ENCODE measurements around the gene TBC1D23. TPM values are rescaled to one million over a fixed set of nuclear protein-coding genes. Genes with fewer than 3 reads are reported as not detected.
"Not testable (repeated sequence)": the region's sequence is repeated elsewhere in the genome, so short reads cannot be mapped to it uniquely, and the experiment has no call there.

Gene TBC1D23
- total RNA-seq, 4 donors from 2014 or later: 25.7 to 36.6 (median 34.6) TPM

DNA sequence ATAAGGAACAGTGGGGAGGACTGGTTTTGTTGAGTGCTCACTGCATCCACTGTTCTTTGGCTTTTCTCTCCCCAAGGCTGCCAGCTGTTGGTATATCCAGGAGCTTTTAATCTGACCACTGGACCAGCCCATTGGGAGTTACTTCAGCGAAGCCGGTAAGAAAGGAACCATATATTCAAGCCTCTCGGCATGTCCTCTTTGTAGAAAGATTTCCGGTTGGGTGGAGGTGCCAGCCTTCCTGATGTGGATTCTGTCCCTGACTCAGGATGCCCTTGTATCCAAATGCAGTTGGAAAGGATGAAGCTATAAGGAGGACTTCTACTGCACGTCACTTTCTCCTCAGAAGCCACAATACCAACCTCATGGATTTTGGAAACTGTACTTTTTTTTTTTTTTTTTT is 87.9 kb downstream of the TBC1D23 start:
- DNase-seq (ENCODE audit: low spot score in 2 of 2): no peak
- H3K36me3 ChIP-seq: peaks cover 75% of the 10 kb centered on the region
- H3K4me1 ChIP-seq: no peaks in the 10 kb centered on the region
- no peaks in the 10 kb centered on the region for H3K9me3 ChIP-seq
- 94% methylated on average over 5 of the region's 5 CpGs for WGBS
- H3K27ac ChIP-seq: no peak overlapping the region
- no peaks in the 10 kb centered on the region for H3K27me3 ChIP-seq
- H3K4me3 ChIP-seq: no peak overlapping the region
- TF ChIP-seq POLR2A (IDR thresholded peaks at IDR 0.05) (no peak), POLR2AphosphoS5 (IDR thresholded peaks at IDR 0.05) (no peak), EP300 (IDR thresholded peaks at IDR 0.05) (no peak)
- TF ChIP-seq, protein P1, sequence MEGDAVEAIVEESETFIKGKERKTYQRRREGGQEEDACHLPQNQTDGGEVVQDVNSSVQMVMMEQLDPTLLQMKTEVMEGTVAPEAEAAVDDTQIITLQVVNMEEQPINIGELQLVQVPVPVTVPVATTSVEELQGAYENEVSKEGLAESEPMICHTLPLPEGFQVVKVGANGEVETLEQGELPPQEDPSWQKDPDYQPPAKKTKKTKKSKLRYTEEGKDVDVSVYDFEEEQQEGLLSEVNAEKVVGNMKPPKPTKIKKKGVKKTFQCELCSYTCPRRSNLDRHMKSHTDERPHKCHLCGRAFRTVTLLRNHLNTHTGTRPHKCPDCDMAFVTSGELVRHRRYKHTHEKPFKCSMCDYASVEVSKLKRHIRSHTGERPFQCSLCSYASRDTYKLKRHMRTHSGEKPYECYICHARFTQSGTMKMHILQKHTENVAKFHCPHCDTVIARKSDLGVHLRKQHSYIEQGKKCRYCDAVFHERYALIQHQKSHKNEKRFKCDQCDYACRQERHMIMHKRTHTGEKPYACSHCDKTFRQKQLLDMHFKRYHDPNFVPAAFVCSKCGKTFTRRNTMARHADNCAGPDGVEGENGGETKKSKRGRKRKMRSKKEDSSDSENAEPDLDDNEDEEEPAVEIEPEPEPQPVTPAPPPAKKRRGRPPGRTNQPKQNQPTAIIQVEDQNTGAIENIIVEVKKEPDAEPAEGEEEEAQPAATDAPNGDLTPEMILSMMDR (IDR thresholded peaks at IDR 0.05): no peak

DNA sequence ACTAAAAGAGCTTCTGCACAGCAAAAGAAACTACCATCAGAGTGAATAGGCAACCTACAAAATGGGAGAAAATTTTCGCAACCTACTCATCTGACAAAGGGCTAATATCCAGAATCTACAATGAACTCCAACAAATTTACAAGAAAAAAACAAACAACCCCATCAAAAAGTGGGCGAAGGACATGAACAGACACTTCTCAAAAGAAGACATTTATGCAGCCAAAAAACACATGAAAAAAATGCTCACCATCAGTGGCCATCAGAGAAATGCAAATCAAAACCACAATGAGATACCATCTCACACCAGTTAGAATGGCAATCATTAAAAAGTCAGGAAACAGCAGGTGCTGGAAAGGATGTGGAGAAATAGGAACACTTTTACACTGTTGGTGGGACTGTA is 91.0 kb downstream of the TBC1D23 start:
- H3K36me3 ChIP-seq: peaks cover 75% of the 10 kb centered on the region
- not testable (repeated sequence) for H3K4me1 ChIP-seq
- 100% methylated on average over 2 of the region's 2 CpGs for WGBS

DNA sequence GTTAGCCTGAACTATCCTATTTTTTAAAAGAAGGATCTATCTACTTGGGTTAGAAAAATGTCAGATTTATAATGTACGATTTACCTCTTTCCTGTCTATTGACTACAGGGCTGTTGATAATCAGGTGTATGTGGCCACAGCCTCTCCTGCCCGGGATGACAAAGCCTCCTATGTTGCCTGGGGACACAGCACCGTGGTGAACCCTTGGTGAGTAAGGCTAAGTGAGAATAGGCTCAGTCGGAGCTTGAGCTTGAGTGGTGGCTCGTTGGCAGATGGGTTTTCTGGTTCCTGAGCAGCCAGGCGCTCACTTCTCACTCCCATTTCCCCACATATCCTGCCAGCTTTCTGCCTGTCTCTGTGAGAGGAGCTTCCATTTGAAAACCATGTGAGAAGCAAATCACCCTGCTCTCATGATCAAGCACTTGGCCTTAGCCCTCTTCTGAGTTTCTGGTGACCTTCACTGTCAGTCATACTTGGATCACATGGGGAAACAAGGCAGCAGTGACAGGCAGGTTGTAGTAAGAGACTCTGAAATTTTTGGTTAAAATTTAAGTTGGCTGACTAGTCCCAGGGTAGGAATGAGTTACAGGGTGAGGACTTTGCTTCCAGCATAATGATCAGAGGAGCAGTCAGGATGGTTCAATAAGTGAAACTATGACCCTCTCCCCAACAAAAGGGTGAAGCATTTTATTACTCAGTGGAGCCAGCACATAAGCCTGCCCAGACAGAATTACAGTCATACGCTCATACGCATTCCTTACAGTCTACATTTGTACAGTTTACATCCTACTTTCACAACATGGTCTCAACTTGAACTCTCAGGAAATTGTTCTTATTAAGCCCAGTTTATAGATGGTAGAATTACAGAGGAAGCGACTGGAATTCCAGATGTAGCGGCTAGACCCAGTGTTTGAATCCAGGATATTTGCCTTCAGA is 91.8 kb downstream of the TBC1D23 start:
- TF ChIP-seq EP300 (IDR thresholded peaks at IDR 0.05) (no peak), POLR2A (IDR thresholded peaks at IDR 0.05) (no peak), POLR2AphosphoS5 (IDR thresholded peaks at IDR 0.05) (no peak)
- TF ChIP-seq, protein P1 (IDR thresholded peaks at IDR 0.05): no peak
- Histone ChIP-seq H3K4me3 (no peak overlapping the region), H3K9me3 (no peaks in the 10 kb centered on the region), H3K27me3 (no peaks in the 10 kb centered on the region), H3K4me1 (no peaks in the 10 kb centered on the region), H3K27ac (no peak overlapping the region), H3K36me3 (peaks cover 74% of the 10 kb centered on the region)
- DNase-seq (ENCODE audit: low spot score in 2 of 2): no peak
- 95% methylated on average over 10 of the region's 10 CpGs for WGBS

More for the DNA sequence above, 91.0 kb downstream of the TBC1D23 start:
- not testable (repeated sequence) for DNase-seq (ENCODE audit: low spot score in 2 of 2); H3K9me3 ChIP-seq; H3K27me3 ChIP-seq; H3K4me3 ChIP-seq; H3K27ac ChIP-seq

DNA sequence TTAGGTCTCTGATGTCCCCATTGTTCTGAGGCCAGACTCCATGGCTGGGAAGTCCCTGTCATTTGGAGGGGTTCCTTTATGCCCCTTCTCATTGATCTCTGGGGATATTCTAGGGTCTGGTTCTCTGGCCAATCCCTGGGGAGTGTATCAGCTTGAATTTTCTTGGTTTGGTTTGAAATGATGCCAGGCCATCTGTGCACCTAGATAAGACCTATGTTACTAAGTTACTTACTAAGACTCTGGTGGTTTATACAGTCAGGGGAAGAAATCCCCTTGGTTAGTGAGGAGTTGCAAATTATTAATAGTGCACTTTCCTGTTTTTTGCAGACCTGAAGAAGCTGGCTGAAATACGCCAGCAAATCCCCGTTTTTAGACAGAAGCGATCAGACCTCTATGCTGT is 94.1 kb downstream of the TBC1D23 start:
- no peaks in the 10 kb centered on the region for H3K9me3 ChIP-seq
- 96% methylated on average over 3 of the region's 3 CpGs for WGBS
- no peaks in the 10 kb centered on the region for H3K27me3 ChIP-seq

DNA sequence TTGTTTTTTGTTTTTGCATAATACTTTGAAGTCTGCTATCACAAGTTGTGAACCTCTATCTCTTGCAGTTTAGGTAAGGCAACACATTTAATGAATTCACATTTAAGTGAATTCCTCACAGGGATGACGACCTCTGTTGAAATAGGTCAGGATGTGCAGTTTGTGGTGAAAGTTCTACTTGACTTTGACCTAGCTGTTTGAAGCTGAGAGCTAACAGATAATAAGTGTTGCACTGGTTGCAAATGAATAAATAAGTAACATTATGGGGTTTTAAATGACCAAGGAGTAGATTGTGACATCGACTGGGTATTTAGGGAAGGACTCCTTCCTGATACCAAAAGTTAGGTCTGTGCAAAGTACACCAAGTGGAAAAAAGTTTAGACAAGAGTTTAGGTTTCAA is 97.6 kb downstream of the TBC1D23 start:
- Histone ChIP-seq H3K9me3 (no peaks in the 10 kb centered on the region), H3K4me1 (no peaks in the 10 kb centered on the region), H3K27ac (no peak overlapping the region), H3K4me3 (no peak overlapping the region), H3K36me3 (peaks cover 73% of the 10 kb centered on the region), H3K27me3 (no peaks in the 10 kb centered on the region)
- 99% methylated on average over 2 of the region's 2 CpGs for WGBS
- no peak for TF ChIP-seq POLR2A (IDR thresholded peaks at IDR 0.05)
- TF ChIP-seq, protein P1 (IDR thresholded peaks at IDR 0.05): no peak
- no peak for TF ChIP-seq EP300 (IDR thresholded peaks at IDR 0.05)
- TF ChIP-seq POLR2AphosphoS5 (IDR thresholded peaks at IDR 0.05): no peak
- DNase-seq (ENCODE audit: low spot score in 2 of 2): no peak

More for the DNA sequence above, 94.1 kb downstream of the TBC1D23 start:
- Histone ChIP-seq H3K36me3 (peaks cover 70% of the 10 kb centered on the region), H3K4me3 (no peak overlapping the region), H3K27ac (no peak overlapping the region), H3K4me1 (no peaks in the 10 kb centered on the region)
- DNase-seq (ENCODE audit: low spot score in 2 of 2): no peak
- TF ChIP-seq, protein P1 (IDR thresholded peaks at IDR 0.05): no peak
- TF ChIP-seq POLR2A (IDR thresholded peaks at IDR 0.05) (no peak), POLR2AphosphoS5 (IDR thresholded peaks at IDR 0.05) (no peak), EP300 (IDR thresholded peaks at IDR 0.05) (no peak)
